Measurements from ENCODE around the gene TTLL5.

DNA sequence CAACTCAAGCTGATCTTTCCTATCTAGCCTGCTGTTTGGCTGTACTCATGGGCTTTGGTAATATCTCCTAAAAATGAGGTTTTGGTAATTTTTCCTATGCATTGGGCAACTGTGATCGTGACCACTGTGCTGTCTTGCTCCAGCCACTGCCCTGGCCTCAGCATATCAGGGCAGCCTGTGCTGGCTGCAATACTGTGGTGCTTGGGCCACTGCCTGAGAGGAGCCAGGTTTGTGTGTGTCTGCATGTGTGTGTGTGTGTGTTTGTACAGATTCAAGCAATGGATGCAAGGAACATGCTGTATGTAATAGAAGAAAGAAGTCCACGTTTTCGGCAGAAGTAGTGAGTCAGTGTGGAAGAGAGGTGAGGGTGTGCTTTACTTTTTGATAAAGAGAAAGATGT is 13.4 kb upstream of the TTLL5 start:
- TF ChIP-seq POLR2A (IDR thresholded peaks at IDR 0.05; ENCODE audit: low read depth, low read length) (no peak), SMC3 (IDR thresholded peaks at IDR 0.05; ENCODE audit: low read depth, low read length) (no peak), RCOR1 (IDR thresholded peaks at IDR 0.05; ENCODE audit: insufficient replicate concordance, low read length) (no peak), CEBPB (IDR thresholded peaks at IDR 0.05; ENCODE audit: low read depth, low read length) (peak; percentile 25; the same call in 1 of the 2 replicates), MAZ (IDR thresholded peaks at IDR 0.05; ENCODE audit: borderline replicate concordance, low read depth, low read length) (no peak), RAD21 (IDR thresholded peaks at IDR 0.05; ENCODE audit: low read length) (no peak), MAFK (IDR thresholded peaks at IDR 0.05; ENCODE audit: low read depth, low read length) (no peak)
- TF ChIP-seq, protein P1, sequence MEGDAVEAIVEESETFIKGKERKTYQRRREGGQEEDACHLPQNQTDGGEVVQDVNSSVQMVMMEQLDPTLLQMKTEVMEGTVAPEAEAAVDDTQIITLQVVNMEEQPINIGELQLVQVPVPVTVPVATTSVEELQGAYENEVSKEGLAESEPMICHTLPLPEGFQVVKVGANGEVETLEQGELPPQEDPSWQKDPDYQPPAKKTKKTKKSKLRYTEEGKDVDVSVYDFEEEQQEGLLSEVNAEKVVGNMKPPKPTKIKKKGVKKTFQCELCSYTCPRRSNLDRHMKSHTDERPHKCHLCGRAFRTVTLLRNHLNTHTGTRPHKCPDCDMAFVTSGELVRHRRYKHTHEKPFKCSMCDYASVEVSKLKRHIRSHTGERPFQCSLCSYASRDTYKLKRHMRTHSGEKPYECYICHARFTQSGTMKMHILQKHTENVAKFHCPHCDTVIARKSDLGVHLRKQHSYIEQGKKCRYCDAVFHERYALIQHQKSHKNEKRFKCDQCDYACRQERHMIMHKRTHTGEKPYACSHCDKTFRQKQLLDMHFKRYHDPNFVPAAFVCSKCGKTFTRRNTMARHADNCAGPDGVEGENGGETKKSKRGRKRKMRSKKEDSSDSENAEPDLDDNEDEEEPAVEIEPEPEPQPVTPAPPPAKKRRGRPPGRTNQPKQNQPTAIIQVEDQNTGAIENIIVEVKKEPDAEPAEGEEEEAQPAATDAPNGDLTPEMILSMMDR (conservative IDR thresholded peaks at IDR 0.05; ENCODE audit: low read depth, low read length) = no peak
- TF ChIP-seq, protein P2, sequence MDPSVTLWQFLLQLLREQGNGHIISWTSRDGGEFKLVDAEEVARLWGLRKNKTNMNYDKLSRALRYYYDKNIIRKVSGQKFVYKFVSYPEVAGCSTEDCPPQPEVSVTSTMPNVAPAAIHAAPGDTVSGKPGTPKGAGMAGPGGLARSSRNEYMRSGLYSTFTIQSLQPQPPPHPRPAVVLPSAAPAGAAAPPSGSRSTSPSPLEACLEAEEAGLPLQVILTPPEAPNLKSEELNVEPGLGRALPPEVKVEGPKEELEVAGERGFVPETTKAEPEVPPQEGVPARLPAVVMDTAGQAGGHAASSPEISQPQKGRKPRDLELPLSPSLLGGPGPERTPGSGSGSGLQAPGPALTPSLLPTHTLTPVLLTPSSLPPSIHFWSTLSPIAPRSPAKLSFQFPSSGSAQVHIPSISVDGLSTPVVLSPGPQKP (IDR thresholded peaks at IDR 0.05; ENCODE audit: borderline replicate concordance, low read depth, low read length) = no peak
